NCI-H2081 (cell line): ENCODE results near the gene USP54.
"Not testable (repeated sequence)": the region's sequence is repeated elsewhere in the genome, so short reads cannot be mapped to it uniquely, and the experiment has no call there.

ENCODE experiments used
- DNase-seq, 2 experiments: peaks; one replicate each; lab custom pipeline; 2025; lab: John Stamatoyannopoulos, UW

USP54 gene

GRCh38 chr10:73586583-73586984, 4.6 kb downstream of the USP54 start:
- no peak for DNase-seq

GRCh38 chr10:73585327-73585726, 5.8 kb downstream of the USP54 start:
- DNase-seq, result no peak

- DNase-seq, result no peak
Measured at GRCh38 chr10:73584737-73585136, 6.4 kb downstream of the USP54 start.

- no peak for DNase-seq
Measured at GRCh38 chr10:73581918-73582317, 9.2 kb downstream of the USP54 start.

- not testable (repeated sequence) for DNase-seq
Measured at GRCh38 chr10:73578927-73579326, 12.2 kb downstream of the USP54 start.

- DNase-seq, result no peak
Measured at GRCh38 chr10:73577788-73578187, 13.4 kb downstream of the USP54 start.

GRCh38 chr10:73576890-73577591, 14.1 kb downstream of the USP54 start:
- no peak for DNase-seq

GRCh38 chr10:73576178-73576889, 14.8 kb downstream of the USP54 start:
- no peak for DNase-seq

GRCh38 chr10:73567025-73567424, 24.1 kb downstream of the USP54 start:
- not testable (repeated sequence) for DNase-seq

GRCh38 chr10:73561192-73561591, 29.9 kb downstream of the USP54 start:
- DNase-seq, result no peak

- no peak for DNase-seq
Measured at GRCh38 chr10:73559590-73559989, 31.6 kb downstream of the USP54 start.

GRCh38 chr10:73556855-73557254, 34.3 kb downstream of the USP54 start:
- DNase-seq, result no peak

GRCh38 chr10:73554721-73555120, 36.4 kb downstream of the USP54 start:
- DNase-seq, result no peak

- peak in 1 of 2 experiments; percentile 26 for DNase-seq
Measured at GRCh38 chr10:73553761-73554160, 37.4 kb downstream of the USP54 start.

- no peak for DNase-seq
Measured at GRCh38 chr10:73552819-73553715, 38.1 kb downstream of the USP54 start.

GRCh38 chr10:73551515-73551914, 39.6 kb downstream of the USP54 start:
- DNase-seq, result no peak

GRCh38 chr10:73545357-73545756, 45.8 kb downstream of the USP54 start:
- DNase-seq, result no peak

- no peak for DNase-seq
Measured at GRCh38 chr10:73537709-73538108, 53.4 kb downstream of the USP54 start.

- no peak for DNase-seq
Measured at GRCh38 chr10:73537288-73537687, 53.9 kb downstream of the USP54 start.

GRCh38 chr10:73534857-73535256, 56.3 kb downstream of the USP54 start:
- DNase-seq, result no peak

- DNase-seq, result peak; percentile 56 to 63
Measured at GRCh38 chr10:73529089-73529832, 61.9 kb downstream of the USP54 start.

- DNase-seq, result no peak
Measured at GRCh38 chr10:73522263-73522662, 68.9 kb downstream of the USP54 start.
